SIG-M5 (cell line): ENCODE data around the gene GPR160.
A peak's percentile ranks its signal among the peaks of the same experiment; 100 is the strongest.
"Not testable (repeated sequence)": the region's sequence is repeated elsewhere in the genome, so short reads cannot be mapped to it uniquely, and the experiment has no call there.

Source experiments
- DNase-seq: peaks from one replicate; lab custom pipeline; 2025; lab: John Stamatoyannopoulos, UW

GPR160 gene, protein sequence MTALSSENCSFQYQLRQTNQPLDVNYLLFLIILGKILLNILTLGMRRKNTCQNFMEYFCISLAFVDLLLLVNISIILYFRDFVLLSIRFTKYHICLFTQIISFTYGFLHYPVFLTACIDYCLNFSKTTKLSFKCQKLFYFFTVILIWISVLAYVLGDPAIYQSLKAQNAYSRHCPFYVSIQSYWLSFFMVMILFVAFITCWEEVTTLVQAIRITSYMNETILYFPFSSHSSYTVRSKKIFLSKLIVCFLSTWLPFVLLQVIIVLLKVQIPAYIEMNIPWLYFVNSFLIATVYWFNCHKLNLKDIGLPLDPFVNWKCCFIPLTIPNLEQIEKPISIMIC

DNA sequence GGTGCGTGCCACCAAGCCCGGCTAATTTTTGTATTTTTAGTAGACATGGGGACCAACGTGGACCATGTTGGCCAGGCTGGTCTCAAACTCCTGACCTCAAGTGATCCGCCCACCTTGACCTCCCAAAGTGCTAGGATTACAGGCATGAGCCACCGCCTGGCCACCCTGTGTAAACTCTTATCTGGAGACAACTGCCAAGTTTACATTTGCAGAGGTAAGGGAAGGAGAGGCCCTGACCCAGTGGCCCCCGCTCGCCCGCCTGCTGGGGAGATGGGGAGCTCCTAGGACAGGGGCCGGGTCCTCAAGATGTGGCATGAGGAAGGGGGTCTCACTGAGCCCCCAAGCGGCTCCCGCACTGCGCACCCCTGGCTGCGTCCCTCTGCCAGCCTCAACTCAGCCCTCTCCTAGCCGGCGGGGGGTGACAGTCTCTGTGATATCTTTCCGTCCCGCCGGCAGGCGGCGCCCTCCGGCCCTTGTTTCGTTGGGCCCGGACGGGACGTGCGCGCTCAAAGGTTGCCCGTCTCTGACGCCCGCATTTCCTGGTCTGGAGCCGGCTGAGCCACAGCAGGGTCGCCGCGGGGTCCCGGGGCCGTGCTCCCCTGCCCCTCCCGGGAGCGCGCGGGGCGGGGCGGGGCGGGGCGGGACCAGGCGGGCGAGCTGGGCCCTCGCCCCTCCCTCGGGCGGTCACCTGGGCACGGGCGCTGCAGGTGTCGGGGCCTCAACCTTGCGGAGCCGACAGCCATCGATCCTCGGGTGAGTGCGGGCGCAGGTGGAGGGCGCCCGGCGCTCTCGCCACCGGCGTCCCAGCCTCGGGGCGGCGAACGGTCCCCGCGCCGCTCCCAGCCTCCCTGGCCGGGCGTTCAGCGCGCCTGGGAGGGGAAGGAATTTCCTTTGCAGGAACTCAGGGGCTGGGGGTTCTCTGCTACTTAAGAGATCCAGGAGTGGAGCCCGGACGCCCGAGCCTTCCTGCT is at the start of gene GPR160:
GPR160 (plus strand) TSS at position 533 of the 971 bp plus-strand sequence. CDS start 45,978 bp downstream, outside the sequence.
- no peak for DNase-seq

DNA sequence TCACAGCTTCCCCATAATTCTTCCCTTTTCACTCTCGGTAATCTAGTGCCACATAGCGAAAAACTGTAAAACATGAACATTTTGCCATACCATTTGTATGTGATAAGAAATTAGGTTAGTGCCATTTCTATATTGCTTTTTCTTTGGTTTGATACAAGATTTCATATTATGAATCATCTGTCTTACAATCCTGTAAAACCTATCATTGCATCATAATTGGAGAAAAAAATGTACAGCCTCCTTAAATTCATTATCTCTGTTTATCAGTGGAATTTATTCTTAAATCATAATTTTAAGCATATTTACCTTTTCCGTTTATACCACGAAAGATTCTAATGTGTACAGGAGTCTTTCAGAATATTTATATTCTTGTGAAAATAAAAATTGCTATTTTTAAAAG is 47.4 kb upstream of the GPR160 start:
- no peak for DNase-seq

DNA sequence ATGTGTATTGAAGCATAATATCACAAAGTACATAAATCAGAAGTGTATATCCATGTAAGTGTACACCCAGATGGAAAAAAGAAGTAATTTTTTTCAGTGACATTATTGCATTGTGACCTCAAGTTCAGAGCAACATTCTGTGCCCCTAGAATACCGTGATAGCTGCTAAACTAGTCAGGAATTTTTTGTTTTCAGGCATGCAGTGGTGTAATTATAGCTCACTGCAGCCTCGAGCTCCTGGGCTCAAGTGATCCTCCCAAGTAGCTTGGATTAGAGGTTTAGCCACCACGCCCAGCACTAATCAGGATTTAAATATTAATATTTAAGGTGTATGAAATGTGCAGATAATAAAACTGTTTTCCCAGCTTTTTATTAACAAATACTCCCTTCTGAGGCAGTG is 45.6 kb upstream of the GPR160 start:
- DNase-seq, result no peak

GRCh38 chr3:169992781-169993180 is 45.0 kb upstream of the GPR160 start:
- no peak for DNase-seq

DNA sequence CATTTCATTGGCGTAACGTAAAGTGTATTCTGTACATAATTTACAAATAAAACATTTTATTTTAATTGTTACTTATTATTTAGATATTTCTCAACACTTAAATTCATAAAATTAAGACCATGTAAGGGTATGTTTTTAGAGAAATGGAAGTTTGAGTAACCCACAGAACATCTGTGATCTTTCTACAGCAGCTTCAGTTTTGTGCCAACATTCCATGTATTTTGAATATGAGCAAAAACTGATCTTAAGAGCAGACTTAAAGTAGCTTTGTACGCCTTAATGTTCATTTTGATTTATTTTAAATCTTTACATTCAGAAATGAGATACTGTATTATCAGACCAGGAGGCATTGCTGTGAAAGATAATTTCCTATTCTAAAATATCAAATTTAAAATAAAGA is 44.0 kb upstream of the GPR160 start:
- DNase-seq, result no peak

GRCh38 chr3:169996063-169996462 is 41.7 kb upstream of the GPR160 start:
- no peak for DNase-seq

DNA sequence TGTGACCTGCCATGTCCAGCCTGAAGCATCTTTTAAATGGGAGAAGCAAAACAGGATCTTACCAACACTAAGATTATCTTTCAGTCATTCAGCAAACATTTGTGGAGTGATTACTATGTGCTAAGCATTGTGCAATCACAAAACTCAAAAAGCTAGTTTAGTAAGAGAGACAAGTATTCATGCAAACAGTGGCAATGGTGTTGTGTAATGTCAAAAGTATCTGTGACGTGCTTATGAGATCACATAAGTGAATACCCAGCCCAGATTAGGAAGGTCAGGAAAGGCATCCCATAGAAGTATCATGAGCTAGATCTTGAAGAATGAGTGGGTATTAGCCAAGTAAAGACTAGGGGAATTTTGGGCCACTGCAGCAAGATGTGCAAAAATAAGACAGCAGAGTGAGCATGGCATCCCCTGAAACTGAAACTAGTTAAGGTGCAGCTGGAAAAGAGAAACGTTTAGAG is 39.1 kb upstream of the GPR160 start:
- no peak for DNase-seq

DNA sequence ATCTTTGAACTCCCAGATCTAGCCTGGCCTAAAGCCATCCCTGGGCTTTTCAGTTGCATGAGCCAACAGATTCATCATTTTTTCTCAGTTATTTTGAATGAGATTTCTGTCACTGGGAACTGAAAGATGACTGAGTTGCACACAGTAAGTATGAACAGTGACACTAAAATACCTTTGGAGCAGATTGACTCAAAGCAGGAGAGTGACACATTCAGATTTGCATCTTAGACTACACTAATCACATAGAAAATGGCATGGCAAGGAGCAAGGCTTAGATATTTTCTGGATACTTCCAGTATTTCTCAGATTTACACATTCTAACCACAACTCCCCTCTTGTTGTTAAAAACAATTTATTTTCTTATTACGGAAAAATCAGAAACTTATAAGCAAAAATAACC is 38.4 kb upstream of the GPR160 start:
- no peak for DNase-seq

DNA sequence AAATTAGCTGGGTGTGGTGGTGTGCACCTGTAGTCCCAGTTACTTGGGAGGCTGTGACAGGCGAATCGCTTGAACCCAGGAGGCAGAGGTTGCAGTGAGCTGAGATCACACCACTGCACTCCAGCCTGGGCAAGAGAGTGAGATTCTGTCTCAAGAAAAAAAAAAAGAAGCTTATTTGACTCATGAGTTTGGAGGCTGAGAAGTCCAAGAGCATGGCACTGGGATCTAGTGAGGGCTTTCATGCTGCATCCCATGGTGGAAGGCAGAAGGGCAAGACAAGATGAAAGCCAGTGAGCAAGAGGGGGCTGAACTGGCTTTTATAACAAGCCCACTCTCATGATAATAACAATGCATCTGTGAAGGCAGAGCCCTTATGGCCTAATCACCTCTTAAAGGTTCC is 37.7 kb upstream of the GPR160 start:
- no peak for DNase-seq

DNA sequence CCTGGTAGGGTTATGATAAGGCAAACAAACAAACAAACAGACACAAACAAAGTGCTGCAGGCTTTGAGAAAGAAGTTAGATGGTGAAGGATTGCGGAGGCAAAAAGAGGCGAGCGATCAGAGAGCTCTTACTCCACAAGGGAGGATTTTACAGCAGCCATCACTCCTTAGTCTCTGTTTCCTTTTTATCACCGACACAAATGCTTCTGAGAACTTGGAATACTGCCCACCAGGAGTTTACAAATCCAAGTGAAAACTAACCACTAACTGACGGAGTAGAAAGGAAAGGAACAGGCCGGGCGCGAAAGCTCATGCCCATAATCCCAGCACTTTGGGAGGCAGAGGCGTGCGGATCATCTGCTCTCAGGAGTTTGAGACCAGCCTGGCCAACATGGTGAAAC is 35.6 kb upstream of the GPR160 start:
- DNase-seq, result no peak

DNA sequence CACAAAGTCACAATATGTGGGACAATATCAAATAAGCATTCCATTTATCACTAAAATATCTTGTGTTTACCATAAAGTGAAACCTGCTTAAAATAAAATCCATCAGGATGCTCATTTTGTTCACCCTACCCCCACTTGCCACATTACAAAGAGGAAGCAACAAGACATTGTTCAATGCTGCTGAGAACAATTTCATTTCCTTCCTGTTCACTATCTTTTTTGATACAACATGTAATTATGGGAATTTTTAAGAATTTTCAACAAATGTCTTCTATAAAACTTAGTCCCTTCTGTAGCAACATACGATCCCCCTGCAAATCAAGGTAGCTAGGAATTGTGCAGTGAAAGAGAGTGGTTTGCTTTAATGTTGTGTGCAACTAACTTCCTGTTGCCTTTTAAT is 34.9 kb upstream of the GPR160 start:
- no peak for DNase-seq

DNA sequence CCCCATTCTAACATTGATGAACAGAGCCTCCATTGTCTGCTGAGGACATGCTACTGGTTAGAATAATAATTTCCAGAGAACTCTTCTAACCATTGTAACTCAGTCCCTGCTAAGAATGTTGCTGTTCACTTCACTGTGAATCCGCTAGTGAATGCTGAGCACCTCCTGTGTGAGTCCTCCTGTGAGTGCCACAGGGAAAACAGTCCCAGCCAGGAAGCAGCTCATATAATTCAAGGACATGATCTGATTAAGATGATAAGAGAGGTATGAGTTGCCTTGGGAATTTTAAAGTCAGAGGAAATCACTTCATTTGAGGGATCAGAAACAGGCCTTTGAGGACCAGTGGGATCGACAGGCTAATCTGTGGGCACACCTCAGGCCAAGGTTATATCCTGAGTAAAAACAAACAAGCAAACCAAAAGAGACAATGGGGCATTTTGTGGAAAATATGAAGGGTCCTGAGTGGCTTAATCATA is 33.9 kb upstream of the GPR160 start:
- DNase-seq, result no peak

DNA sequence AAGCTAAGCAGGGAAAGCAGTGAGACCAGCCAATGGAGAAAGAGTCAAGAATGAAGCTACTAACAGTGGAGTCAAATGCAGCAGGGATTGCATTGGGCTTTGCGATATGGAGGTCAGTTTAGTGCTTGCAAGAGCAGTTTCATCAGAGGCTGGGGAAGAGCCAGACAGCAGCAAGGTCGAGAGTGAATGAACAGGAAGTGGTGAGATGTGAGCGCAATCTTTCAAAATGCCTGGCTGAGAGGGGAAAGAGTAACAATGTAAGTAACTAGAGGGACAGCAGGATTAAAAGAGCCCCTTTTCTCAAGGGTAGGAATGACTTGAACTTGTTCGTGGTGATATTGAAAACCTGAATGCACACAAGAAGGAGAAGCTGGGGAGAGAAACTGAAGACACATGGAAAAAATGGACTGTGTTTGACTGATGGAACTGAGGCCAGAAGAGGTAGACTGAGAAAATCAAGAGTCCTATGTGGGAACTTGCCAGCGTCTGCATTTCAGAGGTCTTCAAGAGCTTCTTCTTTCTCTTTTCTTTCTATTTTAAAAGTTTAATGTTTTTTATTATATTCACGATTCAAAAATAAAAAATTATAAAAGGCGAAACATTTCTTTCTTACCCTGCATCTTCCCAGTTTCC is 30.6 kb upstream of the GPR160 start:
- peak; percentile 70 for DNase-seq

DNA sequence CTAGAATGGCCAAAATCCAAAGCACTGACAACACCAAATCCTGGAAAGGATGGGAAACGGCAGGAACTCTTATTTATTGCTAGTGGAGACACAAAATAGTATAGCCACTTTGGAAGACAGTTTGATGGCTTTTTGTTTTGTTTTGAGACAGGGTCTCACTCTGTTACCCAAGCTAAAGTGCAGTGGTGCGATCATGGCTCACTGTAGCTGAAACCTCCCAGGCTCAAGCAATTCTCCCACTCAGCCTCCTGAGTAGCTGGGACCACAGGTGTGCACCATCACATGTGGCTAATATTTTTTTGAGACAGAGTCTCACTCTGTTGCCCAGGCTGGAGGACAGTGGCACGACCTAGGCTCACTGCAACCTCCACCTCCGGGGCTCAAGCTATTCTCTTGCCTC is 27.3 kb upstream of the GPR160 start:
- no peak for DNase-seq

DNA sequence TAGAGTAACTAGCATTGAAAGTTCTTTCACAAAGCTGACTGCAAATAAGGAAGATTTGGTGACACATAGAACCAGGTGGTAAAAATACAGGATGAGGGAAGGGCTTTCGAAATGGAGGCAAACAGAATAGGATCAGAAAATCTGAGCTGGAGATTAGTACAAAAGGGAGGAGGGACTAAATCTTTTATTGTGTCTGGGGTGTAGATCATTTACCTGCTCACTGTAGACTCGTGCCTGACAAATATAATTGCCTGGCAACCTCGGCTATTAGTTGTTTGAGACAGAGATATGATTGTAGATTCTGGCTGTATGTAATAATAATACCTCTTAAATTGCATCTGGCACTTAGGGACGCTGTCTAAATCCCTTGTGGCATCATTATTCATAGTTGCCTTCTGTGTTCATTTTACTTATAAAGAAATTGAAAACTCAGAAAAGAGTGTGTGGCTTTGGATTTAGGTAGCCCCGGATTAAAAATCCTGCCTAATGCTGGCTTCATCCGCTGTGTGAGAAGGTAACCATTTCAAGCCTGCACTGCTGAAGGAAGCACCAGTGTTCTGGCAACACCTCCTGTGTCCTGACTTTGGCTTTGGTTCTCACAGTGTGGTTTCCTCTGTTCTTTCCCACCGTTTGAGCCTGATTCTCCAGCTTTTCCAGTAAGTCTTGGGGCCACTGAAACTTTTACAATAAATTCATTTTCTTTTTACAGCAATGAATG is 25.0 kb upstream of the GPR160 start:
- no peak for DNase-seq

GRCh38 chr3:170016057-170016456 is 21.7 kb upstream of the GPR160 start:
- DNase-seq, result no peak

- not testable (repeated sequence) for DNase-seq
These were observed 18.5 kb upstream of the GPR160 start for GRCh38 chr3:170019306-170019705.

GRCh38 chr3:170021083-170021482 is 16.7 kb upstream of the GPR160 start:
- DNase-seq, result no peak

- DNase-seq, result no peak
These were observed 15.5 kb upstream of the GPR160 start for GRCh38 chr3:170022336-170022735.

GRCh38 chr3:170023165-170023564 is 14.6 kb upstream of the GPR160 start:
- no peak for DNase-seq

GRCh38 chr3:170024581-170024980 is 13.2 kb upstream of the GPR160 start:
- no peak for DNase-seq
